NCI-H2227 (cell line): Measurements from ENCODE around the gene PPTC7.
"Not testable (repeated sequence)": the region's sequence is repeated elsewhere in the genome, so short reads cannot be mapped to it uniquely, and the experiment has no call there.

ENCODE experiments used
- DNase-seq: peaks from one replicate; lab custom pipeline; 2025; ENCODE audit not compliant: unreplicated experiment; lab: John Stamatoyannopoulos, UW

Gene PPTC7

DNA sequence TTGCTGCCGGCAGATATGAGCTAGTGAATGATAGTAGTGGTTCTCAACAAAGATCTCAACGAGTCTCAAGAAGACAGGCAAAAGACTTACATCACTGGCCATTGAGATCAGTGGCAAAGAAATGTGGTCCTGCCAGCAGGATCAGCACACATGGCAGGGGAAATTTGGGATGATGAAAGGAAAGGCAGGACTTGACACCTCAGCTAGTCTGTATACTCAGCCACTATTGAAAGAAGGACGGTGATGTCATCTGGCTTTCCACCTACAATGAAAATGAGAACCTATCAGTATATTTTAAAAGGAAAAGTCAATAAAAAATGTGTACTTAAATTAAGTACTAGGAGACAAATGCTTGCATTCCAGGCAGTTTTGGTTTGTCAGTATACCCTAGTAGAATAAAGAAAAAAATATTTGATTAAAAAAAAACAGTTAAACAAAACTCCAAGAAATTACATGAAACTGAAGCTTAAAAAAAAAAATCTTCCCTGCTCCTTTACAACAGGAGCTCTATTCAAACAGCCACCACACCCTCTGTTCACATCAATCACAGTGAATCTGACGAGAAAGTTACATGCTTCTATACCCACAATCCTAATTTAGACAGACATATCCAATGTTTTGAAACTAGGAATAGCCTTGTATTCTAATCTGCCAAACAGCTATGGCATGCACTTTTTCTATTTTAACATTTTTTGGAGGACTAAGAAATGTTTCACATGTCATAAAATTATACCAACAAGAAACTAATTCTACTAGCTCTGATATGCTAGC lies 46.1 kb downstream of the PPTC7 start:
- no peak for DNase-seq

DNA sequence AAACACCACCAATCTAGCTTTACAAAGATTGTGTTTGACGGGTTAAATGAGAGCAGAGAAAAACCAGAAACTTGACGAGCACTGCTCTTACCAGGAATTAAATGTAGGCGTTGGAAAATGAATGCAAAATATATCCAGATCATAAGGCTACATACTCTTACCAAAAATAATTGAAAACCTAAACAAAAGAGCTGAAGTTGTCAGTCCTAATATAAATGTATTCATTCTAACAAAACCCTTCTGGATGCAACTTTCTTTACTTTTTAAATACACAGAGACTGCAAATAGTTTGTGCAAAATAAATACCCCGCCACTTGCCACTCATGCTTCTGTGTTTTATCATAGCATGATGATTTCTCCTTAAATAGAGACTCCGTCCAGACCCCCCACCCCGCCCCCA lies 48.3 kb downstream of the PPTC7 start:
- DNase-seq: no peak

- DNase-seq: no peak
Observed at GRCh38 chr12:110533607-110534006, 49.5 kb downstream of the PPTC7 start.

- DNase-seq: no peak
Observed at GRCh38 chr12:110532644-110533043, 50.5 kb downstream of the PPTC7 start.

GRCh38 chr12:110531741-110532333 lies 51.3 kb downstream of the PPTC7 start:
- no peak for DNase-seq

GRCh38 chr12:110530511-110530910 lies 52.6 kb downstream of the PPTC7 start:
- DNase-seq: no peak

DNA sequence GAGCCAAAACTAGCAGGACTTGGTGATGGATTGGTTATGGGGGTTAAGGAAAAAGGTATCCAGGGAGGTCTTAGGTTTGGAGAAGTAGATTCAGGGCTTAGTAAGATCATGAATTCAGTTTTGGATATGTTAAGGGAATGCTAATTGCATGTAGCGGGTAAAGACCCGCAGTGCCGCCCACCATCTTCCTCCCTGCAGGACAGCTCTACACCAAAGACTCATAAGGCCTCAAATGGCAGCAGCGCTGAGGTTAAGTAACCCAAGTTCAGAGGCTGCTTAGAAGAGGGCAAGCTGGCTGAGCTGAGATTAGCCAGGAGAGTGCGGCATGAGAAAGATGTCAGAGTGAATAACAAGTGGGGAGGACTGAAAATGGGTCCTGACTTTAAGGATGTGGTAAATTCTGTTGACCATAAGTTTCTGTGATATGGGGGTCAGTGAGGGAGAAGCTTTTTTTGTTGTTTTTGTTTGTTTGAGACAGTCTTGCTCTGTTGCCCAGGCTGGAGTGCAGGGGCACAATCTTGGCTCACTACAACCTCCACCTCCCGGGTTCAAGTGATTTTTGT lies 54.8 kb downstream of the PPTC7 start:
- no peak for DNase-seq

GRCh38 chr12:110520876-110521712 lies 62.0 kb downstream of the PPTC7 start:
- not testable (repeated sequence) for DNase-seq

DNA sequence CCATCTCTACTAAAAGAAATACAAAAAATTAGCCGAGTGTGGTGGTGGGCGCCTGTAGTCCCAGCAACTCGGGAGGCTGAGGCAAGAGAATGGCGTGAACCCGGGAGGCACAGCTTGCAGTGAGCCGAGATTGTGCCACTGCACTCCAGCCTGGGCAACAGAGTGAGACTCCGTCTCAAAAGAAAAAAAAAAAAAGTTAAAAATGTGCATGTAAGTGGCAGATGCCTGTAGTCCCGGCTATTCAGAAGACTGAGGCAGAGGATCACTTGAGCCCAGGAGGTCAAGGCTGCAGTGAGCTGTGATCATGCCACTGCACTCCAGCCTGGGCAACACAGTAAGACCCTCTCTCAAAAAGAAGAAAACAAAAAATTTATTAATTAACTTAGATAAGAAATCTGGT lies 65.1 kb downstream of the PPTC7 start:
- not testable (repeated sequence) for DNase-seq

DNA sequence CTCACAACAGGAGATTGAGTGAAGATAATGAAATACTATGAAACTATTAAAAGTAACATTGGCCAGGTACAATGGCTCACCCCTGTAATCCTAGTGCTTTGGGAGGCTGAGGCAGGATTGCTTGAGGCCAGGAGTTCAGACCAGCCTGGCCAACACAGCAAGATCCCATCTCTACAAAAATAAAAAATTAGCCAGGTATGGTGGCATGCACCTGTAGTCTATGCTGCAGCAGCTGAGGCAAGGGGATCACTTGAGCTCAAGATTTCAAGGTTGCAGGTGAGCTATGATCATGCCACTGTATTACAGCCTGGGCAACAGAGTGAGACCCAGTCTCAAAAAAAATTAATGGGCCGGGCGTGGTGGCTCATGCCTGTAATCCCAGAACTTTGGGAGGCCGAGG lies 66.1 kb downstream of the PPTC7 start:
- no peak for DNase-seq

DNA sequence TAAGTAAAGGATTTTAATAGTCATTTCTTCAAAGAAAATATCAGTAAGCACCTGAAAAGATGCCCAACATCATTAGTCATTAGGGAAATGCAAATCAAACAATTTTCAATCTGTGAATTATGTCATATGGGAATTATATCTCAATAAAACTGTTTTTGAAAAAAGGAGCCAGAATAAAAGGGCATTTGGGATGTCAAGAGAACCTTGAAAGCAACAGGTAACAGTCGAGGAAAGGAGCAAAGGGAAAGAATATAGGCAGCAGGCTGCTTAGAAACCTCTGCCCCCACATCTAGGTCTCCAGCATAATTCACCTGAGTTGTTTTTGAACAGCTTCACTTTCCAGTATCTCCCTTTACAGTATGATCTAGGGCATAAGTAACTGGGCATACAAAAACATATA lies 68.8 kb downstream of the PPTC7 start:
- DNase-seq: no peak

DNA sequence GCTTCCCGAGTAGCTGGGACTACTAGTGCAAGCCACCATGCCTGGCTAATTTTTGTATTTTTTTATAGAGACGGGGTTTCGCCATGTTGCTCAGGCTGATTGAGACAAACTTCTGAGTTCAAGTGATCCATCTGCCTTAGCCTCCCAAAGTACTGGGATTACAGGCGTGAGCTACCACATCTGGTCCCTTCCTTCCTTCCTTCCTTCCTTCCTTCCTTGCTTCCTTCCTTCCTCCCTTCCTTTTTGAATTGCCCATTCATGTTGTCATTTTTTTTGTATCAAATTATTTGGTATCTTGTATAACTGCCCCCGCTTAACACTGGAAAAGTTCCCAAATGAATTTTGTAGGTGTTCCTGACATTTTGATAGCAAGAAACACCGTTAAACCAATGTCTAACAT lies 69.3 kb downstream of the PPTC7 start:
- no peak for DNase-seq

GRCh38 chr12:110508071-110508586 lies 75.0 kb downstream of the PPTC7 start:
- DNase-seq: no peak

GRCh38 chr12:110505332-110505731 lies 77.8 kb downstream of the PPTC7 start:
- no peak for DNase-seq

GRCh38 chr12:110503432-110503831 lies 79.7 kb downstream of the PPTC7 start:
- DNase-seq: no peak

- peak; percentile 99 for DNase-seq
Observed at GRCh38 chr12:110501752-110502738, 81.1 kb downstream of the PPTC7 start, which contains the start of the genes RAD9B and VPS29. Gene RAD9B (plus strand): TSS chr12:110502331. CDS start chr12:110502338, 7 bp downstream. Gene VPS29 (minus strand): TSS chr12:110502111. CDS start chr12:110502051, 60 bp downstream.

DNA sequence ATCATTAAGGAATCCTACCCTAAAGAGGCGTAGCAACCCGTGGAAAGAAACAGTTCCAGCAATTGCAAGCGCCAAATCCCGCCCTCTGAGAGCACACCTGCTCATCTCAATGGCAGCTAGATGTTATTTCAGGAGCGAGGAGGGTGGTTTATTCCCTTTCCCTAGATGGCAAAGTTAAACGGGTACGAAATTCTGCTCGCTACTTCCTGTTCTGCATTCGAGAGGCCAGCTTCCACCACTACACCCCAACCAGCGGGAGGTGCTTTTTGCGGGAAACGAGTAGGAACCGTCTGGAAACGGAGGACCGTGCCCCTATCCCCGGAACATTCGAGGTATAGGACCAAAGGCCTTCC lies 81.7 kb downstream of the PPTC7 start:
- peak; percentile 49 for DNase-seq

DNA sequence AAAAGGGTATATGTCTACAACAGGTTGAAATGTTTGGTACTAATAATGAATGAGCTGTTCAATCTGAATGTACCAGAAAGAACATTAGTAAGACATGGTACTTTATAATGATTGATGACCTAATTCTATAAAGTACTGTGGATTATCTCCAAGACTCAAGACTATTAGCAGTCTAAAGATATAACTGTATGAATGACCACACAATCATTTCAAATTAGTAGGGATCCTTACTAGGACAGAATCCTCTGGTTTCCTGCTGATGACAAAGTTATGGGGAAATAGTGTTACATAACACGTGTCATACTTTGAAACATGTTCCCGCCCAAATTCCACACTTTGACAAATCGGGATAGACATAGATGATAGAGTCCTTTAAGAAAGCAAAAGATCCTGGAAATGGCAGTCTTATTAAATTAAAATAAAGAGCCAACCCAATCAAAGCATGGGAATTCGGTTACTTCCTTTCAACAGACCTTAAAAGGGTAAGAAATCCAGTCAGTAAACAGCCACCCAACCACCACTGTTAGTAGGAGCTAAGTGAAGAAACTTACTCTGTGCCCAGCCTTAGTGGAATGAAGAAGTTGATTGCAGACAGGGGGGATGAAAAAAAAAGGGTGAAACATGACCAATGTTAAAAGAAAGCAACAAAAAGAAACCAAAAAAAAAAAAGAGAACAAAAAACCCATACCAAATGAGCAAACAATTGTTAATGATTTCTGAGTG lies 84.0 kb downstream of the PPTC7 start:
- no peak for DNase-seq
